Ishikawa (cell line): ENCODE data around the gene GMCL2.

Source experiments
- CEBPB ChIP-seq: IDR thresholded peaks from 2 replicates; pipeline ENCODE4 v1.6.1; 2012
- CREB1 ChIP-seq: IDR thresholded peaks from 2 replicates; pipeline ENCODE4 v1.6.1; 2012; ENCODE audit warnings: low read depth
- EGR1 ChIP-seq: IDR thresholded peaks from 2 replicates; pipeline ENCODE4 v1.6.1; 2012
- EP300 ChIP-seq: IDR thresholded peaks from 2 replicates; pipeline ENCODE4 v1.6.1; 2012; ENCODE audit warnings: borderline replicate concordance
- MAX ChIP-seq: IDR thresholded peaks from 2 replicates; pipeline ENCODE4 v1.6.1; 2012
- NFIC ChIP-seq: IDR thresholded peaks from 2 replicates; pipeline ENCODE4 v1.6.1; 2012
- RAD21 ChIP-seq: IDR thresholded peaks from 2 replicates; pipeline ENCODE4 v1.6.1; 2012; ENCODE audit warnings: low read depth
- REST ChIP-seq: IDR thresholded peaks from 2 replicates; pipeline ENCODE4 v1.6.1; 2012; ENCODE audit warnings: low read depth, mild to moderate bottlenecking
- TAF1 ChIP-seq: IDR thresholded peaks from 2 replicates; pipeline ENCODE4 v1.6.1; 2012; ENCODE audit warnings: low read depth, mild to moderate bottlenecking
- TCF12 ChIP-seq: IDR thresholded peaks from 2 replicates; pipeline ENCODE4 v1.6.1; 2012; ENCODE audit warnings: low read depth
- TEAD4 ChIP-seq: IDR thresholded peaks from 2 replicates; pipeline ENCODE4 v1.6.1; 2012
- YY1 ChIP-seq: IDR thresholded peaks from 2 replicates; pipeline ENCODE4 v1.6.1; 2012; ENCODE audit warnings: low read depth
- ZBTB7A ChIP-seq: IDR thresholded peaks from 2 replicates; pipeline ENCODE4 v1.6.1; 2012; ENCODE audit warnings: low read depth

- TF ChIP-seq REST (no peak), MAX (no peak), EP300 (no peak), RAD21 (no peak), CEBPB (no peak), CREB1 (no peak), EGR1 (no peak), TAF1 (no peak), TEAD4 (no peak), TCF12 (no peak), YY1 (no peak), ZBTB7A (no peak), NFIC (no peak)
Measured at GRCh38 chr5:178201927-178202235, 14.7 kb upstream of the GMCL2 start.
